IMR-90 (cell line): ENCODE measurements around the gene RAD51B. TPM values are rescaled to one million over a fixed set of nuclear protein-coding genes. Genes with fewer than 3 reads are reported as not detected.

ENCODE experiments used
- ATAC-seq: fragments of 200-7000 bp; cut with Tn5 transposase; 2 replicates; pipeline ENCODE4 v1.9.1; 2020; ENCODE audit warnings: low read depth, mild to moderate bottlenecking, moderate library complexity
- BruUV-seq: library from RNA; stranded (reverse); fragments of 400-500 nt; replicated peaks from 2 replicates; lab custom pipeline; 2021; lab: Mats Ljungman, UMichigan
- CTCF ChIA-PET: fragments of 300-600 bp; formaldehyde crosslinking; extraction: SDS; loops from one replicate; lab custom pipeline; 2021; ENCODE audit warnings: antibody characterized with exemption; lab: Yijun Ruan, JAX
- POLR2A ChIA-PET: fragments of 300-600 bp; sonication (Branson Sonifier 250); formaldehyde crosslinking; loops from one replicate; lab custom pipeline; 2022; ENCODE audit warnings: antibody characterized with exemption; ENCODE audit not compliant: unreplicated experiment; lab: Charles Lee
- DNase-seq: peaks from one replicate; pipeline ENCODE4 v3.0.0; 2013
- H2AFZ ChIP-seq: replicated peaks from 2 replicates; pipeline ENCODE3; 2013; ENCODE audit warnings: low read length, mild to moderate bottlenecking; ENCODE audit not compliant: poor library complexity
- H2AK5ac ChIP-seq: 2 replicates; pipeline ENCODE4 v1.6.1; 2013; ENCODE audit warnings: low read depth, low read length, inconsistent platforms
- H2AK9ac ChIP-seq: replicated peaks from 2 replicates; pipeline ENCODE3; 2013; ENCODE audit warnings: mild to moderate bottlenecking, low read depth, low read length, moderate library complexity; ENCODE audit not compliant: poor library complexity
- H2BK120ac ChIP-seq: 2 replicates; pipeline ENCODE4 v1.6.1; 2013; ENCODE audit warnings: low read depth, low read length, inconsistent platforms
- H2BK15ac ChIP-seq: 3 replicates; pipeline ENCODE4 v1.6.1; 2013; ENCODE audit warnings: low read depth, low read length, inconsistent platforms
- H2BK20ac ChIP-seq: 2 replicates; pipeline ENCODE4 v1.6.1; 2013; ENCODE audit warnings: low read depth, mild to moderate bottlenecking, inconsistent platforms, low read length, moderate library complexity
- H2BK5ac ChIP-seq: 2 replicates; pipeline ENCODE4 v1.6.1; 2013; ENCODE audit warnings: mild to moderate bottlenecking, low read depth, low read length, inconsistent platforms; ENCODE audit not compliant: poor library complexity, severe bottlenecking
- H3K14ac ChIP-seq: replicated peaks from 2 replicates; pipeline ENCODE4 v1.6.1; 2013; ENCODE audit warnings: low read depth, low read length, inconsistent platforms
- H3K18ac ChIP-seq: 2 replicates; pipeline ENCODE4 v1.6.1; 2013; ENCODE audit warnings: low read depth, low read length, control low read depth
- H3K23ac ChIP-seq: 2 replicates; pipeline ENCODE4 v1.6.1; 2013; ENCODE audit warnings: low read depth, low read length, inconsistent platforms
- H3K27ac ChIP-seq: 2 replicates; pipeline ENCODE4 v1.5.1; 2013; ENCODE audit warnings: mild to moderate bottlenecking, control low read depth, low read length; ENCODE audit not compliant: insufficient read depth
- H3K27me3 ChIP-seq: 2 replicates; pipeline ENCODE4 v1.6.1; 2013; ENCODE audit warnings: low read length; ENCODE audit not compliant: control insufficient read depth, insufficient read depth
- H3K36me3 ChIP-seq: 2 replicates; pipeline ENCODE4 v1.6.1; 2013; ENCODE audit warnings: low read length, mixed read lengths; ENCODE audit not compliant: control insufficient read depth, insufficient read depth
- H3K4ac ChIP-seq: 2 replicates; pipeline ENCODE4 v1.6.1; 2013; ENCODE audit warnings: low read depth, low read length, inconsistent platforms
- H3K4me1 ChIP-seq: 2 replicates; pipeline ENCODE4 v1.6.1; 2013; ENCODE audit warnings: low read length, mixed read lengths; ENCODE audit not compliant: control insufficient read depth, insufficient read depth
- H3K4me2 ChIP-seq: 2 replicates; pipeline ENCODE4 v1.6.1; 2013; ENCODE audit warnings: low read depth, mild to moderate bottlenecking, control low read depth, low read length, moderate library complexity
- H3K4me3 ChIP-seq: 2 replicates; pipeline ENCODE4 v1.5.1; 2013; ENCODE audit warnings: low read depth, mild to moderate bottlenecking, control low read depth, low read length, moderate library complexity; ENCODE audit not compliant: insufficient read depth
- H3K56ac ChIP-seq: 2 replicates; pipeline ENCODE4 v1.6.1; 2013; ENCODE audit warnings: low read length, inconsistent platforms; ENCODE audit not compliant: insufficient read depth; ENCODE audit errors: extremely low read depth
- H3K79me1 ChIP-seq, 2 experiments: 2 replicates each; pipeline ENCODE4 v1.6.1; 2013; ENCODE audit warnings: low read length in 2 of 2, inconsistent platforms in 1 of 2, low read depth in 1 of 2
- H3K9ac ChIP-seq: 2 replicates; pipeline ENCODE4 v1.6.1; 2013; ENCODE audit warnings: low read depth, low read length, control low read depth
- H3K9me1 ChIP-seq: 2 replicates; pipeline ENCODE4 v1.6.1; 2013; ENCODE audit warnings: low read length, inconsistent platforms; ENCODE audit not compliant: insufficient read depth
- H3K9me3 ChIP-seq: 2 replicates; pipeline ENCODE4 v1.6.1; 2013; ENCODE audit warnings: low read length; ENCODE audit not compliant: control insufficient read depth, insufficient read depth
- H4K20me1 ChIP-seq: 2 replicates; pipeline ENCODE4 v1.6.1; 2013; ENCODE audit warnings: low read length, inconsistent platforms; ENCODE audit not compliant: insufficient read depth
- H4K5ac ChIP-seq: 2 replicates; pipeline ENCODE4 v1.6.1; 2013; ENCODE audit warnings: mild to moderate bottlenecking, low read depth, low read length, control low read depth
- H4K8ac ChIP-seq, 2 experiments: 2 replicates each; pipeline ENCODE4 v1.6.1; 2013; ENCODE audit warnings: low read depth in 2 of 2, low read length in 2 of 2, control low read depth in 1 of 2, inconsistent platforms in 1 of 2
- H4K91ac ChIP-seq: 2 replicates; pipeline ENCODE4 v1.6.1; 2013; ENCODE audit warnings: low read depth, low read length, inconsistent platforms; ENCODE audit not compliant: insufficient read depth
- CEBPB ChIP-seq: IDR thresholded peaks from 2 replicates; pipeline ENCODE4 v1.6.1; 2012; ENCODE audit warnings: low read depth, low read length, improper control_type of control experiment
- CHD1 ChIP-seq: IDR thresholded peaks from 2 replicates; pipeline ENCODE4 v1.6.1; 2012; ENCODE audit warnings: low read depth, low read length, improper control_type of control experiment
- WGBS, 2 experiments: methylation state at CpG; one replicate each; pipeline versions ENCODE4 v1.1.5 to v1.1.7; 2013; ENCODE audit warnings: missing lambda C conversion rate in 2 of 2; ENCODE audit not compliant: insufficient read length in 1 of 2; ENCODE audit errors: extremely low coverage in 2 of 2; 5-methylcytosine and 5-hydroxymethylcytosine counted together
- dilution Hi-C: fragments of 300-500 bp; cut with HindIII; formaldehyde crosslinking; loops from one replicate; pipeline ENCODE4 v1.14.3; 2018; ENCODE audit warnings: low sequenced_read_pairs; ENCODE audit not compliant: unreplicated experiment
- in situ Hi-C: fragments of 300-500 bp; cut with MboI; formaldehyde crosslinking; loops from 3 replicates; pipeline ENCODE4 v1.14.3; 2019; ENCODE audit warnings: low sequenced_read_pairs, inconsistent platforms, mixed read lengths
- intact Hi-C: fragments of 100-400 bp; cut with micrococcal nuclease; formaldehyde crosslinking; loops from 2 replicates; pipeline ENCODE4 v1.10.0; 2022
- polyA plus RNA-seq, 3 experiments: library from polyadenylated mRNA; depleted of rRNA; stranded (reverse); fragments of >200 nt; gene quantifications; 2 replicates each; pipeline ENCODE4 v1.2.3, GENCODE V29; 2012; ENCODE audit warnings: low replicate concordance in 1 of 3
- total RNA-seq: library from RNA; depleted of rRNA; stranded (reverse); fragments of >200 nt; gene quantifications from 2 replicates; pipeline ENCODE4 v1.2.3, GENCODE V29; 2012

The RAD51B gene
- total and polyA plus RNA-seq, 2 of the 4 experiments (the other 2 are of a cell fraction): 5.1 to 18.8 TPM

- H4K91ac ChIP-seq: no peak overlapping the region
- H3K4me2 ChIP-seq: no peak overlapping the region
- no TSS peak for BruUV-seq
- peaks cover 0 to 4% of the 10 kb centered on the region in 2 experiments; a peak in 1 of 4 replicates for H3K79me1 ChIP-seq
- H3K9ac ChIP-seq: no peak overlapping the region
- no peak overlapping the region for H3K27ac ChIP-seq
- WGBS, 2 experiments: no CpG with 5 or more reads among the region's 2 CpGs
- peak overlapping the region; percentile 16; the same call in 1 of the 3 replicates for H2BK15ac ChIP-seq
- H3K56ac ChIP-seq: no peak overlapping the region
- peaks cover 16% of the 10 kb centered on the region for H3K4me1 ChIP-seq
- CTCF ChIA-PET: no interaction called here
- no peaks in the 10 kb centered on the region for H3K9me3 ChIP-seq
- in situ Hi-C loops: no loop called here
- H3K18ac ChIP-seq: no peak overlapping the region
- dilution Hi-C loops: no loop called here
- H2AFZ ChIP-seq: no peak overlapping the region
- no peak overlapping the region for H3K23ac ChIP-seq
- intact Hi-C loops: no loop called here
- no peaks in the 10 kb centered on the region for H3K27me3 ChIP-seq
- H2BK5ac ChIP-seq: no peak overlapping the region
- ATAC-seq (no peak), DNase-seq (peak; percentile 43)
- peak overlapping the region; percentile 46; the same call in 1 of the 2 replicates for H3K4ac ChIP-seq
- POLR2A ChIA-PET: interaction anchor here (0.6 kb wide), 1 partner anchor 437 kb away, joined by 6 read pairs; no protein-coding TSS in a partner anchor
- no peak overlapping the region for H2AK9ac ChIP-seq
- H4K8ac ChIP-seq: 0 out of 4 replicates have a peak overlapping the region, but pooled peaks of 1 of the 2 experiments have one; percentile 6
- peak overlapping the region; percentile 68 for H3K14ac ChIP-seq
- H3K9me1 ChIP-seq: peaks cover 12% of the 10 kb centered on the region
- H2BK120ac ChIP-seq: peak overlapping the region; percentile 4; the same call in 1 of the 2 replicates
- no peaks in the 10 kb centered on the region for H4K20me1 ChIP-seq
- H4K5ac ChIP-seq: no peak overlapping the region
- TF ChIP-seq CHD1: no peak
- 0 out of 2 replicates have a peak, but pooled peaks have one; percentile 11 for TF ChIP-seq CEBPB
- peak overlapping the region; percentile 17 for H2AK5ac ChIP-seq
- H3K4me3 ChIP-seq: no peak overlapping the region
- H3K36me3 ChIP-seq: no peaks in the 10 kb centered on the region
- no peak overlapping the region; the same call in 1 of the 2 replicates for H2BK20ac ChIP-seq
These were observed 541.7 kb downstream of the RAD51B start for GRCh38 chr14:68361231-68361630.
